ENCODE measurements around the gene SRC.

The SRC gene

DNA sequence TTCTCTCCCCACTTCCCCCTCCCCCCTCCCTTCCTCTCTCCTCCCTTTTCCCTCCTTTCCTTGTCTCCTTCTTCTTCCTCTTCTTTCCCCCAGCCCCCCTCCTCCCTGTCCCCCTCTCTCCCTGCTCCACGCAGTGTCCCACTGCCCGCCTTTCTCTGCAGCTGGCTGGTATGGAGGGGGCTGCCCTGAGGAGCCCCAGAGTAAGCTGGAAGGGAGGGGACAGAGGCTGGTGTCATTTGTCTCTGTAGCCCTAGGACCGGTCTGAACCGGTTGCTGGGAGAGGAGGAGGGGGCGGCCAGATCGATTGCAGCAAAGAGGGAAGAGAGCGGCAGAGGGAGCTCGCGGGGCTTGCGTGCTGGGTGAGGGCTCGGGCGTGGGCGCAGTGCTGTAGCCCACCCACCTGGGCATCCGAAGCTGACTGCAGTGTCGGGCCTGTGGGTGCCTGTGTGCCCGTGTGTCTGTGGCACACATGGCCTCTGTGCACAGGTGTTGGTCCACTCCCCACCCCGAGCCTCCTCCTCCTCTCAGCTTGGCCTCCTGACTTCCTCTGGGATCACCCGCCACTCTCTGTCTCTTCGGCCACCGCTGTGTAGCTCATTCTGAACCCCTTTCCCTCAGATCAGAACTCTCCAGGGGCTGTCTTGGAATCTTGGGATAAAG, 50.6 kb downstream of the SRC start:
- no peak for DNase-seq (ENCODE audit: low spot score)

- DNase-seq (ENCODE audit: low spot score), result no peak
Measured at GRCh38 chr20:37397076-37397953, 51.4 kb downstream of the SRC start.

- no peak for DNase-seq (ENCODE audit: low spot score)
Measured at GRCh38 chr20:37397954-37398749, 52.2 kb downstream of the SRC start.

GRCh38 chr20:37398750-37399621, 53.0 kb downstream of the SRC start:
- DNase-seq (ENCODE audit: low spot score), result no peak

DNA sequence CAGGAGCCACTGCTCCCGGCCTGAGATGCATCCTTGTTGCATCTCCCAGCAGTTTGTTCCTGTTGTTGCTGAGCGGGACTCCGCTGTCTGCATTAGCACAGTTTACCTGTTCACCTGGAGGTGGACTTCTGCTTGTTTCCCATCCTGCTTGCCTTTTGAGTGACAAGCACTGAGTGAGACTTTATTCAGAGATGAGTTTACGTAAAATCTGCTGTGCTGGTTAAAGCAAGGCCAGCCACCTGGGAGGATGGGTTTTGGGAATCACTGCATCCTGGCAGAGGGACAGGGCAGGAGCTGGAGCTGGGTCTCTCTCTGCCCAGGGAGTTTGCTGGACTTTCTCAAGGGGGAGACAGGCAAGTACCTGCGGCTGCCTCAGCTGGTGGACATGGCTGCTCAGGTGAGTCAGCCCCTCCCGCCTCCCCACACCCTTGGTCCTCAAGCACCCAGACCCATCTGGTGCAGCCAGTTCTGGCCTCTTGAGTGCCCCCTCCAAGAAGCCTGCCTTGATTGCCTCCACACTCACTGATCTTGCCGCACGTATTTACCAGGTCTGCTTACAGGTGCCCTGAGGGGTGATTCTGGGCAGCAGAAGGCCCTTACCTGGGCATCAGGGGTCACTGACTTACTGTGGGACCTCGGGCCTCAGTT, 55.5 kb downstream of the SRC start:
- no peak for DNase-seq (ENCODE audit: low spot score)

GRCh38 chr20:37401930-37402675, 56.2 kb downstream of the SRC start:
- DNase-seq (ENCODE audit: low spot score), result no peak

DNA sequence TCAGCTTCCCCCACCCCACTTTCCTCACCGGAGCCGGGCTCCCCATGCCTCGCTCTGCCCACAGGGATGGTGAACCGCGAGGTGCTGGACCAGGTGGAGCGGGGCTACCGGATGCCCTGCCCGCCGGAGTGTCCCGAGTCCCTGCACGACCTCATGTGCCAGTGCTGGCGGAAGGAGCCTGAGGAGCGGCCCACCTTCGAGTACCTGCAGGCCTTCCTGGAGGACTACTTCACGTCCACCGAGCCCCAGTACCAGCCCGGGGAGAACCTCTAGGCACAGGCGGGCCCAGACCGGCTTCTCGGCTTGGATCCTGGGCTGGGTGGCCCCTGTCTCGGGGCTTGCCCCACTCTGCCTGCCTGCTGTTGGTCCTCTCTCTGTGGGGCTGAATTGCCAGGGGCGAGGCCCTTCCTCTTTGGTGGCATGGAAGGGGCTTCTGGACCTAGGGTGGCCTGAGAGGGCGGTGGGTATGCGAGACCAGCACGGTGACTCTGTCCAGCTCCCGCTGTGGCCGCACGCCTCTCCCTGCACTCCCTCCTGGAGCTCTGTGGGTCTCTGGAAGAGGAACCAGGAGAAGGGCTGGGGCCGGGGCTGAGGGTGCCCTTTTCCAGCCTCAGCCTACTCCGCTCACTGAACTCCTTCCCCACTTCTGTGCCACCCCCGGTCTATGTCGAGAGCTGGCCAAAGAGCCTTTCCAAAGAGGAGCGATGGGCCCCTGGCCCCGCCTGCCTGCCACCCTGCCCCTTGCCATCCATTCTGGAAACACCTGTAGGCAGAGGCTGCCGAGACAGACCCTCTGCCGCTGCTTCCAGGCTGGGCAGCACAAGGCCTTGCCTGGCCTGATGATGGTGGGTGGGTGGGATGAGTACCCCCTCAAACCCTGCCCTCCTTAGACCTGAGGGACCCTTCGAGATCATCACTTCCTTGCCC, 57.4 kb downstream of the SRC start:
- DNase-seq (ENCODE audit: low spot score), result no peak

DNA sequence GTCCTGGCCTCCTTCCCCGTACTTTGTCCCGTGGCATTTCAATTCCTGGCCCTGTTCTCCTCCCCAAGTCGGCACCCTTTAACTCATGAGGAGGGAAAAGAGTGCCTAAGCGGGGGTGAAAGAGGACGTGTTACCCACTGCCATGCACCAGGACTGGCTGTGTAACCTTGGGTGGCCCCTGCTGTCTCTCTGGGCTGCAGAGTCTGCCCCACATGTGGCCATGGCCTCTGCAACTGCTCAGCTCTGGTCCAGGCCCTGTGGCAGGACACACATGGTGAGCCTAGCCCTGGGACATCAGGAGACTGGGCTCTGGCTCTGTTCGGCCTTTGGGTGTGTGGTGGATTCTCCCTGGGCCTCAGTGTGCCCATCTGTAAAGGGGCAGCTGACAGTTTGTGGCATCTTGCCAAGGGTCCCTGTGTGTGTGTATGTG, 58.5 kb downstream of the SRC start:
- no peak for DNase-seq (ENCODE audit: low spot score)

GRCh38 chr20:37405351-37405897, 59.5 kb downstream of the SRC start:
- no peak for DNase-seq (ENCODE audit: low spot score)

DNA sequence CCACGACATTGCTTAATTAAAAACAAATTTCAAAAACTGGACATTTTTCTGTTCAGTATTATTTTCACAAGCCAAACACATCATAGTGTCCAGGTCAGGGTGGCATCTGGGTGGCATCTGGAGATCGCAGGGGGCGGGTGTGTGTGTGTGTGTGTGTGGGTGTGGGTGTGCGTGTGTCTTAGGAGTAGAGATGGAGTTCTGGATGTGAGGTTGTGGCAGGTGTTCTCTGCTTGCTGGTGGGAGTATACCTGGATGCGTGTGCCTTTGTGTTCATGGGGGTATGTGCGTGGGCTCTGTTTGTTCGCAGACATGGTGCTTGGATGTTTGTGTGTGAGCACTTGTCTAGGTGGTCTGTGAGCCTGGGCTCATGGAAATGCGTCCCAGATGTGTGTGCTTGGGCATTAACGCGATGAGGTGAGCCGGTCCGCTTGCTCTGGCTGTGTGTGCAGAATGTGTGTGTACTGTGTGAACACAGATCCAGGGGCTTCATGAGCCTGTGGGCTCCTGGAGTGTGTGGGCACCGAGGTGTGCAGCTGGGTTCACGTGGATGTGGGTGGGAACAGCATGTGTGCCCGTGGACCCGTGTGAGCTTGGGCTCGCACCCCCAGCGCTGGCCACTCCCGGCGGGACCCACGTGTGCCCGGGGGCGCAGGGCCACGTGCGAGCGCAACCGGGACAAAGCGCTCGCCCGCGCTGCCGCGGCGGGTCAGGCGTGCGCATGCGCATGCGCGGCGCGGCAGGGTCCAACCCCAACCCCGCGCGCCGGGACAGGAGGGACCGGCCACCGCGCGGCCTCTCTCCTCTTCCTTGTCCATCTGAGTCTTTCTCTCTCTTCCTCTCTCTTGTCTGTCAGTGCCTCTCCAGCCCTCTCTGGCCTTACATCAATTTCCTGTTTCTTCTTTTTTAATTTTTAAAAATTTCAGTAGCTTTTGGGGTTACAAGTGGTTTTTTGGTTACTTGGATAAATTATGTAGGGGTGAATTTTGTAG, 60.4 kb downstream of the SRC start:
- DNase-seq (ENCODE audit: low spot score), result peak; percentile 93

GRCh38 chr20:37407019-37407566, 61.2 kb downstream of the SRC start:
- no peak for DNase-seq (ENCODE audit: low spot score)

GRCh38 chr20:37407573-37408002, 61.6 kb downstream of the SRC start:
- no peak for DNase-seq (ENCODE audit: low spot score)

GRCh38 chr20:37408302-37409193, 62.6 kb downstream of the SRC start:
- DNase-seq (ENCODE audit: low spot score), result no peak

DNA sequence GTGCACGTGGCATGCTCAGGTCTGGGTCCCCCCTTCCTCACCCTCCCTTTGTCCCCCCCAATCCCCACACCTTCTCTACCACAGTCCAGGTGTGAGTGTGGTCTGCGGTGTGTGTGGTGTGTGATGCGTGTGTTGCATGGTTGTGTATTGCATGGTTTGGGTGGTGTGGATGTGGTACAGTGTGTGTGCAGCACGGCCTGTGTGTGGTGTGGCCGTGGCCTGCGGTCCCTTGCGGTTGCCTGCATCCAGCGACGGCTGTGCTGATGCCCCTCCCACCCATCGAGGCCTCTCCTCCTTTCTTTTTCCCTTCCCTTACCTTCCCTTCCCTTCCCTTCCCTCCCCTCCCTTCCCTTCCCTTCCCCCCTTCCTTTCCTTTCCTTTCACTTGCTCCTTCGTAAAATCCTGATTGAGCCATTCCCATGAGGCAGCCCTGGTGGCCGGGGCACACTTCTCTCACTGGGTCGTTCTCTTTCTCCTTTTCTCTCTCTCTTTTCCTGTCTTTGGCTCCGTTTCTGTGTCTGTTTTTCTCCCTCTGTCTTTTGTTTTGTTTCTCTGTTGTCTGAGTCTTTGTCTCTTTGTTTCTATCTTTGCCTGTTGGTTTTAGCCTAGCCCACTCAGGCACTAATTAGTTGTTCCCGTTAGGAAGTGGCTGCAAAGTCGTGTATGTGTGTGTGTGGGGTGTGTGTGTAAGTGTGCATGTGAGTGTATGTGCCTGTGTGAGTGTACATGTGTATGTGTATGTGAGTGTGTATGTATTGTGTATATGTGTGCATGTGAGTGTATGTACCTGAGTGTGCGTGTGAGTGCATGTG, 65.7 kb downstream of the SRC start:
- DNase-seq (ENCODE audit: low spot score), result peak; percentile 44

- no peak for DNase-seq (ENCODE audit: low spot score)
Measured at GRCh38 chr20:37413023-37413334, 67.0 kb downstream of the SRC start.

DNA sequence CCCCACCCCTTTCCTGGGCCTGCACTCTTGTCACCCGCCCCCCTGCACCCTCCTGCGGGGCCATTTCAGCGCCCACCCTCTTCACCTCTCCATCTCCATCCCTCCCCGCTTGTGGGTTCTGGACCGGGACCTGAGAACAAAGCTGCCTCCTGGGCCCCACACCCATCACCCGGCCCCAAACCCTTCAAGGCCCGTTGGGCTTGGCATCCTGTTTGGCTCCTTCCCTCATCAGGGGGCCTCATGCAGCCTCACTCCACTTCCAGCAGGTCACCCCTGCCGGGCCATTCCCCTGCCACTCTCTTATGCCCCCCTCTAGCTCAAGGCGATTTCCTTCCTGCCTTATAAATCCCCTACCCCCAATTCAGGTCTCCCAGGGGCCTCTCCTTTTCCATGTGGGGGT, 67.4 kb downstream of the SRC start:
- no peak for DNase-seq (ENCODE audit: low spot score)
